AG09319 (cell line): ENCODE data around the gene GLRX3.
"Not testable (repeated sequence)": the region's sequence is repeated elsewhere in the genome, so short reads cannot be mapped to it uniquely, and the experiment has no call there.

Experiments used
- DNase-seq: peaks from one replicate; pipeline ENCODE4 v3.0.0-alpha.2; 2010; ENCODE audit warnings: low read depth; ENCODE audit errors: extremely low read depth
- CTCF ChIP-seq: IDR thresholded peaks from 2 replicates; pipeline ENCODE4 v1.5.1; 2011; ENCODE audit warnings: low read depth, mild to moderate bottlenecking, inconsistent platforms, low read length, moderate library complexity

GLRX3 gene

GRCh38 chr10:130136226-130137089 lies at the start of gene GLRX3:
GLRX3 (plus strand) TSS chr10:130136391; CDS start chr10:130136421, 30 bp downstream.
- DNase-seq: peak; percentile 42
- no peak for TF ChIP-seq CTCF

- DNase-seq: not testable (repeated sequence)
Observed at GRCh38 chr10:130090565-130090964, 45.6 kb upstream of the GLRX3 start.

GRCh38 chr10:130099344-130099743 lies 36.8 kb upstream of the GLRX3 start:
- TF ChIP-seq CTCF: no peak
- DNase-seq: no peak

GRCh38 chr10:130105724-130106123 lies 30.5 kb upstream of the GLRX3 start:
- no peak for DNase-seq
- TF ChIP-seq CTCF: no peak

- DNase-seq: not testable (repeated sequence)
Observed at GRCh38 chr10:130108146-130108545, 28.0 kb upstream of the GLRX3 start.

GRCh38 chr10:130108934-130109604 lies 27.1 kb upstream of the GLRX3 start:
- no peak for TF ChIP-seq CTCF
- DNase-seq: no peak

GRCh38 chr10:130109796-130110245 lies 26.4 kb upstream of the GLRX3 start:
- peak; percentile 70 for DNase-seq
- peak; percentile 81 for TF ChIP-seq CTCF
